GM03348 (cell line): Measurements from ENCODE around the gene HYCC1.
"Not testable (repeated sequence)": the region's sequence is repeated elsewhere in the genome, so short reads cannot be mapped to it uniquely, and the experiment has no call there.

ENCODE experiments used
- DNase-seq: peaks from one replicate; pipeline ENCODE4 v3.0.0; 2012; ENCODE audit warnings: low spot score

HYCC1 gene

DNA sequence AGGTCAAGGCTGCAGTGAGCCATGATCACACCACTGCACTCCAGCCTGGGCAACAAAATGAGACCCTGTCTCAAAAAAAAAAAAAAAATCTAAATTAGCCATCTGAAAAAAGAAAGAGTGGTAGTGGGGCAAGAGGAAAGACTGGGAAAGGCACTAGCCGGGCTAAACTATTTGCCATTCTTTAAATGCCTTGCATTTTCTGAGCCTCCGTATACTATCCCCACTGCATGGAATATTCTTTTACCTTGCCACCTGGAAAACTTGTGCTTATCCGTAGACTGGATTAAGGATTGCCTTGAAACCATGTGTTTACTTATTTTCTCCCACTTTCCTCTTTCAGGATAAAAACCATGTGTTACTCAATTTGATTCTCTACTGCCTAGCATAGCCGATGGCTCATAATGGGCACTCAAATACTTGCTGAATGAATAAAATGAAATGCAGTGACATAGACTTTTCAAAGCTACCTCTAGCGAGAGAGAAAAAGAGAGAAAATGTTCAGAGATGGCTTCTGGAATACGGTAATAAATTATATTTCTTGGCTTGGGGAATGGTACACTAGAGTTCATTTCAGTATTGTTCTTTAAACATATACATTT, 30.6 kb downstream of the HYCC1 start:
- peak; percentile 14 for DNase-seq

DNA sequence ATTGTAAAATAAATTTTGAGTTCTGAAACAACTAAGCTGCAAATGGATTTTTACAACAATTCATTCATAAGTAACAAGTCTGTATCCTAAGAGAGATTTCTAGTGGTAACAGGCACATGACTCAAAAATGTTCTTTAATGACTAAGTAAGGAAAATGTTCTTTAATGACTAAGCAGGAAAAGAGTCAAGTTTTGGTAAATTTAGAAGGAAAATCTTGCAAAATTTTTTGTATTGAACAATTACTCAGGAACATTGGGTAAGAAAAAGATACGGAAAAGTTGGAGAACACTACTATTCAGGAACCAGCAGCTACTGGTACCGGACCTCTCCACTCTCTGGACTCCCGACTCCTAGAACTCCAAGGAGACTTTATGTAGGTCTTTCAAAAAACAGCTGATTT, 33.5 kb downstream of the HYCC1 start:
- peak; percentile 55 for DNase-seq

GRCh38 chr7:22979861-22980260, 34.1 kb downstream of the HYCC1 start:
- DNase-seq: no peak

DNA sequence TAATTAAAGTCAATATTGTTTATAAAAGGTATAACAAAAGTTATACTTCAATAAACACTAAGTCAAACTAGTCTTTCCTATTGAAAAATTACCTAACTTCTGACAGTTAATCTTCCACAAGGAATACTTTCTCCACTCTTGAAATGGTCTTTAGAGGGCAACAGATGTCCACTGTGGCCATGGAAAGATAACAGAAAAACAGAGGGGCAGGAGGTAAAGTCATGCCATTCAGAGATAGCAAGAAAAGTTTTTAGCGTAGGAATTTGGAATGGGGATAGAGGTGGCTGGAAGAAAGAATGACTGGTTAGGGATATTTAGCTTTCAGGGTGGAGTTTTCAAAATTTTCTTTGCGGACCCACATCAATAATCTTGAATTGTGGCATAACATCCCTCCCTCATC, 34.7 kb downstream of the HYCC1 start:
- DNase-seq: no peak

DNA sequence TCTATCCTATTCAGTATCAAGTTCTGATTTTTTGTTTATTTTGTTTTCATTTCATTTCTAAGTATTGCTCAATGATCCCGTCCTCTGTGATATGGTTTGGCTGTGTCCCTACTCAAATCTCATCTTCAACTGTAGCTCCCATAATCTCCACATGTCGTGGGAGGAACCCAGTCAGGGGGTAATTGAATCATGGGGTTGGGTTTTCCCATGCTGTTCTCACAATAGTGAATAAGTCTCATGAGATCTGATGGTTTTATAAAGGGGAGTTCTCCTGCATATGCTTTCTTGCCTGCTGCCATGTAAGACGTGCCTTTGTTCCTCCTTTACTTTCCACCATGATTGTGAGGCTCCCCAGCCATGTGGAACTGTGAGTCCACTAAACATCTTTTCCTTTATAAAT, 39.3 kb downstream of the HYCC1 start:
- not testable (repeated sequence) for DNase-seq

- no peak for DNase-seq
These were observed 41.7 kb downstream of the HYCC1 start for GRCh38 chr7:22972207-22972606.

GRCh38 chr7:22969010-22969431, 44.9 kb downstream of the HYCC1 start:
- no peak for DNase-seq
